GM12872 (cell line): ENCODE data around the gene MAP3K14.
A peak's percentile ranks its signal among the peaks of the same experiment; 100 is the strongest.

Source experiments
- CTCF ChIP-seq: IDR thresholded peaks from 3 replicates; pipeline ENCODE4 v1.5.1; 2011; ENCODE audit warnings: low read depth, mild to moderate bottlenecking, low read length, moderate library complexity; ENCODE audit not compliant: insufficient read depth

MAP3K14 gene

GRCh38 chr17:45316434-45317110, at the start of gene MAP3K14:
Gene MAP3K14, minus strand, starts transcription at chr17:45317020. Its CDS starts 26,275 bp downstream, at chr17:45290745.
- peak; percentile 30; the same call in 1 of the 3 replicates for TF ChIP-seq CTCF

DNA sequence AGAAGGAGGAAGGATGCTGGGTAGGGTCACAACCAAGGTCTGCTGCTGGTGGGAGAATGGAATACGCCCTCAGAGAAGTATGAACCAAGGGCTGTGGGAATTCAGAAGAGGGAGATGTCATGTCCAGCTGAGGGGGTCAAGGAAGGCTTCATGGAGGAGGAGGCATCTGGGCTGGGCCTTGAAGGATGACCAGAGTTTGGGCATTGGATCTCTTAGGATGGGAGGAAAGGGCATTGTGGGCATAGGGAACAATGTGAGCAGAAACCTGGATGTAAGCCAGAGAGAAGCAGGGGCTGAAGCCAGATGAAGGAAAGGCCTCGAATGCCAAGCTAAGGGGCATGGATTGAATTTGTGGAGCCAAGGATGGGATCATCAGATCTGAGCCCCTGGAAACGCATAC, 49.2 kb upstream of the MAP3K14 start:
- TF ChIP-seq CTCF, result no peak

DNA sequence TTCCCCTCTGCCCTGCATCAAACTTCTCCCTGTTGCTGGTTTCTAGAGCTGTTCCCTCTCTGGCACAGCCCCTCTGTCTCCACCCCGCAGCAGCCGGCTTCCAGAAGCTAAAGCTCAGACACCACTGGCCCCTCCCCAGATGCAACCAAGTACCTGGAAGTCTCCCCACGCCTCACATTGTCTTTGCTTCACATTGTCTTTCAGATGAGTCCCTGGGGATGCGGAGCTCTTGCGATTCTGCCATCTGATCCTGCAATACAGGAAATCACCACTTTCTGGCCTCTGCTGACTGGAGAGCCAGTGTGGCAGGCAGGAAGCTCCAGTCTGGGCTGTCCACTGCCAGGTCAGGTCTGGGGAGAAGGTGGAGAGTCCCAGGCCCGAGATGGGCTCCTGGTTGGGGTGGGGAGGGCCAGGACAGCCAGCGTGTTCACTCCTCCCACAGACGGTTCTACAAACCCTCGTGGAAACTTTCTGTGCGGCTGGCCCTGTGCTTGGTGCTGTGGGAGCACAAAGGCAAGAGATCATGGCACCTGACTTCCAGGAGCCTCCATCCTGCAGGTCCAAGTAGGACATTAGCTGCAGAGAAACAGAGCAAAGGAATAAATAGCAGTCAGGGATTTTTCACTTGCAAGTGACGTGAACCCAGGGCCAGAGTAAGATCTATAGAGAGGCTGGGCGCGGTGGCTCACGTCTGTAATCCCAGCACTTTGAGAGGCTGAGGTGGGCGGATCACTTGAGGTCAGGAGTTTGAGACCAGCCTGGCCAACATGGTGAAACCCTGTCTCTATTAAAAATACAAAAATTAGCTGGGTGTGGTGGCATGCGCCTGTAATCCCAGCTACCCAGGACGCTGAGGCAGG, 47.9 kb upstream of the MAP3K14 start:
- no peak for TF ChIP-seq CTCF

DNA sequence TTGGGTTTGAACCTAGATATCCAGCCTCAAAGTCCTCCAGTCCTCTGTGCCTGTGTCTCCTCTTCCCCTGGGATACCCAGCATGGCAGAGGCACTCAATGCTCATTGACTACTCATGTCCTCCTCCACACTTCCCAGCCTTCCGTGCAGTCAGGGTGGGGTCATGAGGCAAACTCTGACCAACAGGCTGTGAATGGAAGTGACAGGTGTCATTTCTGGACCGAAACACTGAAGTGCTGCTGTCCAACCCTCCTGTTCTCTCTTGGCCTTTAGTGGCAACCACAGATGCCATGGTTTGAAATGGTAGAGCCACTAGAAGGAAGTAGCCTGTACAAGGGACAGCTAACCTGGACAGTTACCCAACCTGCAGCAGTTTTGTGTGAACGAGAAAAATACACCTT, 46.7 kb upstream of the MAP3K14 start:
- no peak for TF ChIP-seq CTCF

GRCh38 chr17:45361976-45362375, 45.2 kb upstream of the MAP3K14 start:
- TF ChIP-seq CTCF, result no peak

GRCh38 chr17:45361451-45361850, 44.6 kb upstream of the MAP3K14 start:
- TF ChIP-seq CTCF, result no peak

DNA sequence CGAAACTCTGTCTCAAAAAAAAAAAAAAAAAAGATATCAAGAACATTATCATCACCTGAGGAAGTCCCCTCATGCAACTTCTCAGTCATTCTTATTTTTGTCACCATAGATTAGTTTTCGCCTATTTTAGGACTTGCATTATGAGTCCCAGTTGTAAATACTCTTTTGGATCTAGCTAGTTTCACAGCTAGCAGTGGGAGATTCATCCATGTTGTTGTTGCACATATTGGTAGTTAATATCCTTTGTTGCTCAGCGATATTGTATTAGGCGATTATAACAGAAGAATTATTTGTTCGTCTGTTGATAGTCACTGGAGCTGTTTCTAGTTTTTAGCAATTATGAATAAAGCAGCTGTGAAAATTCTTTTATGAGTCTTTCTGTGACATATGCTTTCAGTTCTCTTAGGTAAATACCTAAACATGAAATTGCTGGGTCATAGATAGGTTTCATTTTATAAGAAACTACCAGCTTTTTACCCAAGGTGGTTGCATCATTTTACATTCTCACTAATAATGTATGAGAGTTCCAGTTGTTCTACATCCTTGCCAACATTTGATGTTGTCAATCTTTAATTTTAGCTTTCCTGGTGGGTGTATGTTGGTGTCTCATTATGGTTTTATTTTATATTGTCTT, 40.7 kb upstream of the MAP3K14 start:
- no peak for TF ChIP-seq CTCF
